Hindlimb muscle (tissue), 1 donor: ENCODE measurements around the gene MAMDC2. TPM values are rescaled to one million over a fixed set of nuclear protein-coding genes. Genes with fewer than 3 reads are reported as not detected.
A peak's percentile ranks its signal among the peaks of the same experiment; 100 is the strongest.
"Not testable (repeated sequence)": the region's sequence is repeated elsewhere in the genome, so short reads cannot be mapped to it uniquely, and the experiment has no call there.

Experiments used
- DNase-seq: peaks from one replicate; pipeline ENCODE4 v3.0.0-alpha.2; 2013
- polyA plus RNA-seq: library from polyadenylated mRNA; unstranded; fragments of 120-200 nt; gene quantifications from one replicate; pipeline ENCODE4 v1.2.1, GENCODE V29; 2013; ENCODE audit not compliant: insufficient read length

MAMDC2 gene
- polyA plus RNA-seq, 1 donor: 5.4 TPM

DNA sequence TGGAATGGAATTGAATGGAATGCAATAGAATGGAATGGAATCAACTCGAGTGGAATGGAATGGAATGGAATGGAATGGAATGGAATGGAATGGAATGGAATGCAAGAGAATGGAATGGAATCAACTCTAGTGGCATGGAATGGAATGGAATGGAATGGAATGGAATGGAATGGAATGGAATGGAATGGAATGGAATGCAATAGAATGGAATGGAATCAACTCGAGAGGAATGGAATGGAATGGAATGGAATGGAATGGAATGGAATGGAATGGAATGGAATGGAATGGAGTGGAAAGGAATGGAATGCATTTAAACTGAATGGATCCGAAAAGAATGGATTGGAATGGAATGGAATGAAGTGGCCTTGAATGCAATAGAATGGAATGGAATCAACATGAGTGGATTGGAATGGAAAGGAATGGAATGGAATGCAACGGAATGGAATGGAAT lies 5.5 kb upstream of the MAMDC2 start:
- DNase-seq: not testable (repeated sequence)

DNA sequence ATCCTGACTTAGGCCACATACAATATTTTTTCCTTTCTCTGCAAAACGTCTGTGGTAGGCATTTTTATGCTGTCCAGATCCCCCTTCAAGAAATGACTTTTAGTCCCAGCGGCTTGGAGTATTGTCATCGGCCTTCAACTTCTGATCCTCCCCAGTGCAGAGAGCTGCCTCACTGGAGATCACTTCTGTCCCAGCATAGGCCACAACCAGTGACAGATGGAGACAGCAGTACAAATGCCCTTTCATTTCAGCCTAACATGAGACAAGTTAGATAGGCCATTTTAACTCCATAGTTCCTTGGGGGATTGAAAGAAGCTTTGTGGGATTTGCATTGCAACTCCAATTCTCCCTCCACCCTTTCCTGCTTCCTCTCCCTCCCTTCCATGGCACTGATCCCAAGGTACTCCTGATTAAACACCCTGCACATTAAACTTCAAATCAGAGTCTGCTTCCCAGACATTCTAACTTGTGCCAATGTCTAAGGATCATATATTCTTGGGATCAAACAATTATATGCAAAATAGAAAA lies 3.2 kb upstream of the MAMDC2 start:
- no peak for DNase-seq

- DNase-seq: no peak
These were observed 1.0 kb upstream of the MAMDC2 start for GRCh38 chr9:70042461-70043215.

- DNase-seq: no peak
These were observed 363 bp upstream of the MAMDC2 start for GRCh38 chr9:70043285-70043684.

GRCh38 chr9:70044490-70045307 lies 1.1 kb downstream of the MAMDC2 start:
- DNase-seq: no peak

DNA sequence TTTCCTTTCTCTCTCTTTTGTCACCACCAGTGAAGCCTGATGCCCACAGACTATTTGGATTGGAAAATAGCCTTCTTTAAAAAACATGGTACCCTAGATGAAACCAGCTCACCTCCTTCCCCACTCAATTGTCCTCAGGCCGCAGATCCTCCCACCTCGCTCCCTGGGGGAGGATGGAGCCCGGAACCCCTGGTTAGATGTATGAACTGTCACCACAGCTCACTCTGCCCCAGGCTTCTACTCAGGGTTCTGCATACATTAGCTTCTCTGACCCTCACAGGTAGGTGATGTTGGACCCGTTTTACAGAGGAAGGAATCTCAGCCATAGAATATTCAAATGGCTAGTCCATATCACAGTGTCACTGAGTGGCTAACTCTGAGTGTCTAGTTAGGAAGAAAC lies 1.8 kb downstream of the MAMDC2 start:
- no peak for DNase-seq

DNA sequence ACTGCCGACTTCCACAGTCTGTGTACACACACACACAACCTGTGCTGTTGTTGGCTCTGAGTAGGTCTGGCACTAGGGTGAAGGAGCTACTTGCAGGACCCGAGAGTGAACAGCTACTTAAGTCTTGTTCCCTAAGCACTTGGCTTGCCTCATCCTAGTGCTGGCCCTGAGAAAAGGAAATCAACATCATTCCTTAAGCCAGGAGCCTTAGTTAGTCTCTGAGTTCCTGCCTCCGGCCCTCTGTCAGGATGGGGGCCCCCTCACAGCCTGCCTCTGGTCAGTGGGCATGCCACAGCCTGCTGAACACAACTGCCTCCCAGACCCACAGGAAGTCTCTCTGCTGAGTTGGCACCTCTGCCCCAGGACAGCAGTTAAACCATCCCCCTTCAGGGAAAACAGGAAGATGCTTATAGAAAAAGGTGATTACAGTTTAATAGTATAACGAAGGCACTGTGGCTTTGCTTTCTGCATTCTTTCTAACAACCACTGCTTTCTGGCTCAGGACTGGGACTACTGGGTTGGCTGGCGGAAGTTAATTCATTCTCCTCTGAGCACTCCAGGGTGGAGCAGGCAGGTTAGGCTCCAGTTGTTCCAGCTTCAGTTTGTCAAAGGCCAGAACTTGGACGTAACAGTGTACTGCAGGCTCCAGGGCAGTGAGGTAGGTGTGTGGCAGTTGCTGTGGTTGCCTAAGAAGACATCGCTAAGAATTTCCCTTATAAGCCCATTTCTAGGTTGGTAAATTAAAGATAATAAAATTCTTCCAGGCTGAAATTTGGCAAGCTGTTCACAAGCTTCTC lies 2.8 kb downstream of the MAMDC2 start:
- no peak for DNase-seq

GRCh38 chr9:70049236-70049635 lies 5.6 kb downstream of the MAMDC2 start:
- DNase-seq: peak; percentile 49

DNA sequence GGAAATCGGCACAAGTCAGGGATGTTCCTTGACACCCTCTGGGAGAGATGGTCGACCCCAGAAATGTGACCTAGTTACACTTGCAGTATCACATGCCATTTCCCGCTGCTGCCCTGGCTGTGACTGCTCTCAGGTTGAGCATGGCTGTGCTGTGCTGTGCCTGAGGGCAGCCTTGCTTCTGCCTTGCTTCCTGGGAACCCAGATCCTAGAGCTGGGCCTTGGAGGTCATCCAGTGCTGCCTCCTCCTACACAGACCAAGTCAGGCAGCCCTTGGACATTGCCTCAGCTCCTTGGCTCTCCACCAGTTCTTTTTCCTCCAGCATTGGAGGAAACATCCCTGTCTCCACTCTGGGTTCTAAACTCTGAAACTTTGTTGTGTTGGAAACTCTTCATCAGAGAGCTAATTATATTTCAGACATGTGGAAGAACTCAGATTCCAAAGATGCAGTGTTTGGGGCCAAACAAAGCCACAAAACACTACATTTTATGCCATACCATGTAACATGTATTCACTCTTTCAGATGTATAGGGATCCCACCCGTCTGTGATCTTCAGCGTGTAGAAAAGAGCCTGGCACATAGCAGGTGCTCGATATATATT lies 6.1 kb downstream of the MAMDC2 start:
- peak; percentile 22 for DNase-seq

- no peak for DNase-seq
These were observed 9.1 kb downstream of the MAMDC2 start for GRCh38 chr9:70052768-70053167.

DNA sequence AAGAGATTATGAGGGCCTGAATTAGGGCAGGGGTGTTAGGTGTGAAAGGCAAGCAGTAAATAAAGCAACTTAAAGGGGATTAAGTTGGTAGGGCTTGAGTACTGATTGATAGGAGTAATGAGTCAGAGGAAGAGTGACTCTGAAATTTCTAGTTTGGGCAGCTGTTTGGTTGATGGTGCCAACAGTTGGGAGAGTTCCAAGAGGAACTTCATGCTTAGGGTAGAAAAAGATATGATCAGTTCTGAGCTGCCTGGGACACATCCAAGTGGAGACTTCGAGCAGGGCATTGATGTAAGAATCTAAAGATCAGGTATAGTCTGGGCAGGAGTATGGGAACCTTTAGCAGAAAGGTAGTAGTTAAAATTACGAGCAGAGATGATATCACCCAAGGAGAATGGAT lies 10.2 kb downstream of the MAMDC2 start:
- DNase-seq: no peak

GRCh38 chr9:70054521-70054920 lies 10.9 kb downstream of the MAMDC2 start:
- DNase-seq: no peak

DNA sequence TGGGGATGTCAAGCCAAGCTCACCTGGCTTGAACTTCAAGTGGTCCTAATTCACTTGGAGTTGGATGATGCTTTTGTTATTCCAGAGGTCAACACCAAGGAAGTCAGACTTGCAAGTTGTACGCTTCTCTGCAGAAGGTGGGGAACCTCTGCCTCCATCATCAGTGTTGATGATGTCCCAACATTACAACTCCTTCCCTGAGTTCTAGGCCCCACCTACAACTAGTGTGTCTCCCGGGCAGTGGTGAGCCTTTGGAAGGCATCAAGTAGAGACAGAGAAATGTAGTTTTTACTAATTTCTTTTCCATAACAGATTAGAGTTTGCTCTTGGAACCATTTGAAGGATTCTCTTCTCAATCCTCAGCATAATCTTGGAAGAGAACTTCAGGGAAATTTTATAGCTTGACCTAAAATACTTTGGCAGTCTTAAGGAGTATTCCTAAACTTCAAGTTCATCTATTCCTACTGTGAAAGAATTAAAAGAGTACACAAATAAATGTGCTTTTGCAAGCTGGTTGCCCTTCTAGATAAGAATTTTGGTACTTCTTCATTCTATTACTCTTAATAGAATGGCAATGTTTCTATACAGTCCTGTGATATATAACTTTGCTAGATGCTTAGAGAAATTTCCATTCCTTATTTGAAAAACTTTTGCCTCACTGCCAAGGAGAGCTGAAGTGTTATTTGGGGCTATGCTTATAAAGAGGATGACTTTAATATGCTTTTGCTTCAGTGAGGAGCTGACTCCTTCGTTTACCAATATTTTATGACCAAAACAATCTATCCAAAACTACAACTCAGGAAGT lies 12.0 kb downstream of the MAMDC2 start:
- DNase-seq: no peak

GRCh38 chr9:70056211-70056944 lies 12.7 kb downstream of the MAMDC2 start:
- DNase-seq: no peak

DNA sequence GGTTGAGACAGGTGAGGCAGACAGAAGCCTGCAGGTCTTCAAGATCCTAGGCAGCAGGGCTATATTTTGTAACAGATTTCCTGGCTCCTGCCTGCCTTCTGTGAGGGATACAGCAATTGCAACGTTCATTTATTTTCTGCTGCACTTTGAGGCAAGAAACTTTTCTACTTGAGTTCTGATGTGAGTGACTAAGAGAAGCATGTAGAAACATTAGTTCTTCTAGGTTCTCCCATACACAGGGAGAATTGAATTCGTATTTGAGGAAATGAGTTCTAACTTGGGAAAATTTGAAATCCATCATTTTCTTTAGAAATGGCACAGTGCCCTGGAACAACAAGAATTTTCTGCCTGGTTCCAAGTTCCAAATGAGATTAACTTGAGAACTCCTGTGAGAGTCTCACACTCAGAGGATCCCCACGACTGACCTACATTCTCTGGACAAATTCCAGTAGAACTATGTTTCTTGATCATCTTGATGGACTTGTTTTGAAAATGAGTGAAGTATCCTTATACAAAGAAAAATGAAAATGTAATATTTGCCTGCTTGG lies 15.0 kb downstream of the MAMDC2 start:
- DNase-seq: no peak

DNA sequence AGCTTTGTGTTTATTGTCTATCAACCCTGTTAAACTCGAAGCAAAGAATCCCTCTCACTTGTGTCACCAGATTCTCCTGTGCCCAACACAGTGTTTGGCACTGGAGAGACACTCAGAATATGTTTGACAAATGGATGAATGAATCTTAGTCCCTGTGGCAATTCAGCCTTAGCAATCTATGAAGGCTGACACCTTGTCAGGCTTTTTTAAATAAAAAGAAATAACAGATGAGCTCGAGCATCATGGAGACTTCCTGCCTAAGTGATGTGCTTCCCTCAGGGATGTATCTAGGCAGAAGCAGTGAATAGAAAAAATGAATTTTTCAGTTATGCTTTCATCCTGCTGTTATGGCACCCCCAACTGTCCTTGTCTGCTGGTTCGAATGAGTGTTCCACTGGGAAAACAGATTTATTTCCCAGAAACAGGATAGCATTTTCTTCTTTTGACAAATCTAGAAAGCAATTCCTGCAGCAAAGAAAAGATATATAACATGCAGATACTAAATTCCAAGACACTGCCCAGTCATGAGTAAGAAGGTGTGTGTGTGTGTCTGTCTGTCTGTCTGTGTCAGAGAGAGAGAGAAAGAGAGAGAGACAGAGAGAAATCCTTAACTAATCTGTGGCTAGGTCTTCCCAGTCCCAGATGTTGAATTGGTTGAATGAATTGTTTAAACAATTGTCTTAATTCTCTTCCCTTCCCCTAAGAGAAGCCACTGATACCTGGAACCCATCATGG lies 16.7 kb downstream of the MAMDC2 start:
- DNase-seq: no peak

GRCh38 chr9:70060883-70061507 lies 17.3 kb downstream of the MAMDC2 start:
- DNase-seq: no peak

- DNase-seq: no peak
These were observed 18.1 kb downstream of the MAMDC2 start for GRCh38 chr9:70061776-70062175.

DNA sequence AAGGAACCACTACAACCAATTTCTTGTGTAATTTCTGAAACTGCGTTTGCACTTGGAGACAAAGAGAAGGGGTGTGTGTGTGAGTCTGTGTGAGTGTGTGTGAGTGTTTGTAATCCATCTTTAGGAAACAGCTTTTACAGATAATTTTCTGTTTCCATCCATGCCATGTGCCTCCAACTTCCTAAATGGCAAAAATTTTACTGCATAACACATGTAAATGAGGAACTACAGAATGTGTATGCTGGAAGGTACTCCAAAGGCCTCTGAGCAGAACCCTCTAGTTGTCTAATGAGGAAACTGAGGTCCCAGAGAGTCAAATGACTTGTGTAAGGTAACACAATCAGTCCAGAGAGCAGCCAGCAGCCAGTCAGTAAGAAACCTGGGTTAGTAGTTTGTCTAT lies 20.8 kb downstream of the MAMDC2 start:
- no peak for DNase-seq
